IMR-90 (cell line): ENCODE data around the gene SVIP. TPM values are rescaled to one million over a fixed set of nuclear protein-coding genes. Genes with fewer than 3 reads are reported as not detected.

Experiments
- ATAC-seq: fragments of 200-7000 bp; cut with Tn5 transposase; 2 replicates; pipeline ENCODE4 v1.9.1; 2020; ENCODE audit warnings: low read depth, mild to moderate bottlenecking, moderate library complexity
- BruUV-seq: library from RNA; stranded (reverse); fragments of 400-500 nt; replicated peaks from 2 replicates; lab custom pipeline; 2021; lab: Mats Ljungman, UMichigan
- CTCF ChIA-PET: fragments of 300-600 bp; formaldehyde crosslinking; extraction: SDS; loops from one replicate; lab custom pipeline; 2021; ENCODE audit warnings: antibody characterized with exemption; lab: Yijun Ruan, JAX
- POLR2A ChIA-PET: fragments of 300-600 bp; sonication (Branson Sonifier 250); formaldehyde crosslinking; loops from one replicate; lab custom pipeline; 2022; ENCODE audit warnings: antibody characterized with exemption; ENCODE audit not compliant: unreplicated experiment; lab: Charles Lee
- DNase-seq: peaks from one replicate; pipeline ENCODE4 v3.0.0; 2013
- H2AFZ ChIP-seq: replicated peaks from 2 replicates; pipeline ENCODE3; 2013; ENCODE audit warnings: low read length, mild to moderate bottlenecking; ENCODE audit not compliant: poor library complexity
- H2AK5ac ChIP-seq: 2 replicates; pipeline ENCODE4 v1.6.1; 2013; ENCODE audit warnings: low read depth, low read length, inconsistent platforms
- H2AK9ac ChIP-seq: replicated peaks from 2 replicates; pipeline ENCODE3; 2013; ENCODE audit warnings: mild to moderate bottlenecking, low read depth, low read length, moderate library complexity; ENCODE audit not compliant: poor library complexity
- H2BK120ac ChIP-seq: 2 replicates; pipeline ENCODE4 v1.6.1; 2013; ENCODE audit warnings: low read depth, low read length, inconsistent platforms
- H2BK15ac ChIP-seq: 3 replicates; pipeline ENCODE4 v1.6.1; 2013; ENCODE audit warnings: low read depth, low read length, inconsistent platforms
- H2BK20ac ChIP-seq: 2 replicates; pipeline ENCODE4 v1.6.1; 2013; ENCODE audit warnings: low read depth, mild to moderate bottlenecking, inconsistent platforms, low read length, moderate library complexity
- H2BK5ac ChIP-seq: 2 replicates; pipeline ENCODE4 v1.6.1; 2013; ENCODE audit warnings: mild to moderate bottlenecking, low read depth, low read length, inconsistent platforms; ENCODE audit not compliant: poor library complexity, severe bottlenecking
- H3K14ac ChIP-seq: replicated peaks from 2 replicates; pipeline ENCODE4 v1.6.1; 2013; ENCODE audit warnings: low read depth, low read length, inconsistent platforms
- H3K18ac ChIP-seq: 2 replicates; pipeline ENCODE4 v1.6.1; 2013; ENCODE audit warnings: low read depth, low read length, control low read depth
- H3K23ac ChIP-seq: 2 replicates; pipeline ENCODE4 v1.6.1; 2013; ENCODE audit warnings: low read depth, low read length, inconsistent platforms
- H3K27ac ChIP-seq: 2 replicates; pipeline ENCODE4 v1.5.1; 2013; ENCODE audit warnings: mild to moderate bottlenecking, control low read depth, low read length; ENCODE audit not compliant: insufficient read depth
- H3K27me3 ChIP-seq: 2 replicates; pipeline ENCODE4 v1.6.1; 2013; ENCODE audit warnings: low read length; ENCODE audit not compliant: control insufficient read depth, insufficient read depth
- H3K36me3 ChIP-seq: 2 replicates; pipeline ENCODE4 v1.6.1; 2013; ENCODE audit warnings: low read length, mixed read lengths; ENCODE audit not compliant: control insufficient read depth, insufficient read depth
- H3K4ac ChIP-seq: 2 replicates; pipeline ENCODE4 v1.6.1; 2013; ENCODE audit warnings: low read depth, low read length, inconsistent platforms
- H3K4me1 ChIP-seq: 2 replicates; pipeline ENCODE4 v1.6.1; 2013; ENCODE audit warnings: low read length, mixed read lengths; ENCODE audit not compliant: control insufficient read depth, insufficient read depth
- H3K4me2 ChIP-seq: 2 replicates; pipeline ENCODE4 v1.6.1; 2013; ENCODE audit warnings: low read depth, mild to moderate bottlenecking, control low read depth, low read length, moderate library complexity
- H3K4me3 ChIP-seq: 2 replicates; pipeline ENCODE4 v1.5.1; 2013; ENCODE audit warnings: low read depth, mild to moderate bottlenecking, control low read depth, low read length, moderate library complexity; ENCODE audit not compliant: insufficient read depth
- H3K56ac ChIP-seq: 2 replicates; pipeline ENCODE4 v1.6.1; 2013; ENCODE audit warnings: low read length, inconsistent platforms; ENCODE audit not compliant: insufficient read depth; ENCODE audit errors: extremely low read depth
- H3K79me1 ChIP-seq, 2 experiments: 2 replicates each; pipeline ENCODE4 v1.6.1; 2013; ENCODE audit warnings: low read length in 2 of 2, inconsistent platforms in 1 of 2, low read depth in 1 of 2
- H3K9ac ChIP-seq: 2 replicates; pipeline ENCODE4 v1.6.1; 2013; ENCODE audit warnings: low read depth, low read length, control low read depth
- H3K9me1 ChIP-seq: 2 replicates; pipeline ENCODE4 v1.6.1; 2013; ENCODE audit warnings: low read length, inconsistent platforms; ENCODE audit not compliant: insufficient read depth
- H3K9me3 ChIP-seq: 2 replicates; pipeline ENCODE4 v1.6.1; 2013; ENCODE audit warnings: low read length; ENCODE audit not compliant: control insufficient read depth, insufficient read depth
- H4K20me1 ChIP-seq: 2 replicates; pipeline ENCODE4 v1.6.1; 2013; ENCODE audit warnings: low read length, inconsistent platforms; ENCODE audit not compliant: insufficient read depth
- H4K5ac ChIP-seq: 2 replicates; pipeline ENCODE4 v1.6.1; 2013; ENCODE audit warnings: mild to moderate bottlenecking, low read depth, low read length, control low read depth
- H4K8ac ChIP-seq, 2 experiments: 2 replicates each; pipeline ENCODE4 v1.6.1; 2013; ENCODE audit warnings: low read depth in 2 of 2, low read length in 2 of 2, control low read depth in 1 of 2, inconsistent platforms in 1 of 2
- H4K91ac ChIP-seq: 2 replicates; pipeline ENCODE4 v1.6.1; 2013; ENCODE audit warnings: low read depth, low read length, inconsistent platforms; ENCODE audit not compliant: insufficient read depth
- CHD1 ChIP-seq: IDR thresholded peaks from 2 replicates; pipeline ENCODE4 v1.6.1; 2012; ENCODE audit warnings: low read depth, low read length, improper control_type of control experiment
- MAFK ChIP-seq: IDR thresholded peaks from 2 replicates; pipeline ENCODE4 v1.6.1; 2012; ENCODE audit warnings: low read depth, low read length, improper control_type of control experiment
- NFE2L2 ChIP-seq: fragments of 150-350 bp; IDR thresholded peaks from 2 replicates; pipeline ENCODE4 v1.6.1; 2016; ENCODE audit warnings: low read depth, mild to moderate bottlenecking, low read length
- RAD21 ChIP-seq: IDR thresholded peaks from 2 replicates; pipeline ENCODE4 v1.6.1; 2012; ENCODE audit warnings: low read length, improper control_type of control experiment
- RCOR1 ChIP-seq: IDR thresholded peaks from 2 replicates; pipeline ENCODE4 v1.6.1; 2012; ENCODE audit warnings: mild to moderate bottlenecking, low read length, improper control_type of control experiment; ENCODE audit not compliant: insufficient replicate concordance
- RFX5 ChIP-seq: IDR thresholded peaks from 2 replicates; pipeline ENCODE4 v1.8.0; 2012; ENCODE audit warnings: low read depth, mild to moderate bottlenecking, low read length, moderate library complexity
- SMC3 ChIP-seq: fragments of 150-350 bp; IDR thresholded peaks from 2 replicates; pipeline ENCODE4 v1.6.1; 2016; ENCODE audit warnings: low read depth, mild to moderate bottlenecking, antibody characterized with exemption, low read length, moderate library complexity
- USF2 ChIP-seq: fragments of 150-350 bp; IDR thresholded peaks from 2 replicates; pipeline ENCODE4 v1.6.1; 2017; ENCODE audit warnings: mild to moderate bottlenecking, antibody characterized with exemption, low read length, low read depth
- WGBS, 2 experiments: methylation state at CpG; one replicate each; pipeline versions ENCODE4 v1.1.5 to v1.1.7; 2013; ENCODE audit warnings: missing lambda C conversion rate in 2 of 2; ENCODE audit not compliant: insufficient read length in 1 of 2; ENCODE audit errors: extremely low coverage in 2 of 2; 5-methylcytosine and 5-hydroxymethylcytosine counted together
- dilution Hi-C: fragments of 300-500 bp; cut with HindIII; formaldehyde crosslinking; loops from one replicate; pipeline ENCODE4 v1.14.3; 2018; ENCODE audit warnings: low sequenced_read_pairs; ENCODE audit not compliant: unreplicated experiment
- in situ Hi-C: fragments of 300-500 bp; cut with MboI; formaldehyde crosslinking; loops from 3 replicates; pipeline ENCODE4 v1.14.3; 2019; ENCODE audit warnings: low sequenced_read_pairs, inconsistent platforms, mixed read lengths
- intact Hi-C: fragments of 100-400 bp; cut with micrococcal nuclease; formaldehyde crosslinking; loops from 2 replicates; pipeline ENCODE4 v1.10.0; 2022
- polyA plus RNA-seq, 3 experiments: library from polyadenylated mRNA; depleted of rRNA; stranded (reverse); fragments of >200 nt; gene quantifications; 2 replicates each; pipeline ENCODE4 v1.2.3, GENCODE V29; 2012; ENCODE audit warnings: low replicate concordance in 1 of 3
- total RNA-seq: library from RNA; depleted of rRNA; stranded (reverse); fragments of >200 nt; gene quantifications from 2 replicates; pipeline ENCODE4 v1.2.3, GENCODE V29; 2012
- TF ChIP-seq, protein P1 (sequence below): conservative IDR thresholded peaks from 2 replicates; pipeline ENCODE4 v1.5.1; 2012; ENCODE audit warnings: mild to moderate bottlenecking, low read depth, low read length, improper control_type of control experiment
- TF ChIP-seq, protein P2 (sequence below): fragments of 150-350 bp; IDR thresholded peaks from 2 replicates; pipeline ENCODE4 v1.6.1; 2016; ENCODE audit warnings: low read depth, mild to moderate bottlenecking, low read length, moderate library complexity, borderline replicate concordance

The SVIP gene
- total and polyA plus RNA-seq, 2 of the 4 experiments (the other 2 are of a cell fraction): 2.0 to 6.8 TPM

- Histone ChIP-seq H2BK15ac (no peak overlapping the region), H3K14ac (no peak overlapping the region), H3K4me2 (no peak overlapping the region; the same call in 1 of the 2 replicates), H3K56ac (no peak overlapping the region), H4K20me1 (no peaks in the 10 kb centered on the region), H2AK5ac (no peak overlapping the region), H3K9me1 (no peaks in the 10 kb centered on the region), H3K9me3 (no peaks in the 10 kb centered on the region), H3K27ac (no peak overlapping the region), H2BK20ac (no peak overlapping the region), H3K23ac (no peak overlapping the region), H4K8ac (no peak overlapping the region), H3K36me3 (no peaks in the 10 kb centered on the region), H3K9ac (no peak overlapping the region), H4K91ac (no peak overlapping the region), H2BK120ac (no peak overlapping the region), H3K27me3 (0 out of 2 replicates have a peak, but pooled peaks cover 1% of the 10 kb centered on the region), H3K4me1 (no peaks in the 10 kb centered on the region), H2BK5ac (no peak overlapping the region), H3K4me3 (no peak overlapping the region), H2AK9ac (no peak overlapping the region), H3K18ac (no peak overlapping the region), H3K4ac (no peak overlapping the region), H4K5ac (no peak overlapping the region), H3K79me1 (no peaks in the 10 kb centered on the region), H2AFZ (no peak overlapping the region)
- dilution Hi-C loops (no loop called here), in situ Hi-C loops (no loop called here), intact Hi-C loops (no loop called here)
- TF ChIP-seq, protein P1, sequence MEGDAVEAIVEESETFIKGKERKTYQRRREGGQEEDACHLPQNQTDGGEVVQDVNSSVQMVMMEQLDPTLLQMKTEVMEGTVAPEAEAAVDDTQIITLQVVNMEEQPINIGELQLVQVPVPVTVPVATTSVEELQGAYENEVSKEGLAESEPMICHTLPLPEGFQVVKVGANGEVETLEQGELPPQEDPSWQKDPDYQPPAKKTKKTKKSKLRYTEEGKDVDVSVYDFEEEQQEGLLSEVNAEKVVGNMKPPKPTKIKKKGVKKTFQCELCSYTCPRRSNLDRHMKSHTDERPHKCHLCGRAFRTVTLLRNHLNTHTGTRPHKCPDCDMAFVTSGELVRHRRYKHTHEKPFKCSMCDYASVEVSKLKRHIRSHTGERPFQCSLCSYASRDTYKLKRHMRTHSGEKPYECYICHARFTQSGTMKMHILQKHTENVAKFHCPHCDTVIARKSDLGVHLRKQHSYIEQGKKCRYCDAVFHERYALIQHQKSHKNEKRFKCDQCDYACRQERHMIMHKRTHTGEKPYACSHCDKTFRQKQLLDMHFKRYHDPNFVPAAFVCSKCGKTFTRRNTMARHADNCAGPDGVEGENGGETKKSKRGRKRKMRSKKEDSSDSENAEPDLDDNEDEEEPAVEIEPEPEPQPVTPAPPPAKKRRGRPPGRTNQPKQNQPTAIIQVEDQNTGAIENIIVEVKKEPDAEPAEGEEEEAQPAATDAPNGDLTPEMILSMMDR: no peak
- no peak for TF ChIP-seq NFE2L2
- TF ChIP-seq USF2: no peak
- TF ChIP-seq RCOR1: no peak
- TF ChIP-seq CHD1: no peak
- no peak for TF ChIP-seq MAFK
- TF ChIP-seq, protein P2, sequence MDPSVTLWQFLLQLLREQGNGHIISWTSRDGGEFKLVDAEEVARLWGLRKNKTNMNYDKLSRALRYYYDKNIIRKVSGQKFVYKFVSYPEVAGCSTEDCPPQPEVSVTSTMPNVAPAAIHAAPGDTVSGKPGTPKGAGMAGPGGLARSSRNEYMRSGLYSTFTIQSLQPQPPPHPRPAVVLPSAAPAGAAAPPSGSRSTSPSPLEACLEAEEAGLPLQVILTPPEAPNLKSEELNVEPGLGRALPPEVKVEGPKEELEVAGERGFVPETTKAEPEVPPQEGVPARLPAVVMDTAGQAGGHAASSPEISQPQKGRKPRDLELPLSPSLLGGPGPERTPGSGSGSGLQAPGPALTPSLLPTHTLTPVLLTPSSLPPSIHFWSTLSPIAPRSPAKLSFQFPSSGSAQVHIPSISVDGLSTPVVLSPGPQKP: no peak
- no peak for TF ChIP-seq SMC3
- no peak for TF ChIP-seq RAD21
- no peak for TF ChIP-seq RFX5
- ChIA-PET CTCF (interaction anchor here (1.9 kb wide), 1 partner anchor 13 kb away, joined by 7 read pairs; no protein-coding TSS in a partner anchor), POLR2A (no interaction called here)
- 100% methylated on average over 1 of the region's 2 CpGs; no CpG with 5 or more reads in 1 of the 2 experiments for WGBS, 2 experiments
- ATAC-seq: no peak
- no TSS peak for BruUV-seq
- no peak for DNase-seq
Observed at GRCh38 chr11:22774716-22775115, 54.9 kb downstream of the SVIP start.
